Hepatic stellate cell (primary cell): ENCODE results near the gene ST6GALNAC3.

ENCODE experiments used
- DNase-seq: peaks from one replicate; pipeline ENCODE4 v3.0.0; 2011; ENCODE audit warnings: low spot score

The ST6GALNAC3 gene

GRCh38 chr1:76583235-76583868, 508.8 kb downstream of the ST6GALNAC3 start:
- no peak for DNase-seq

- no peak for DNase-seq
These were observed 509.4 kb downstream of the ST6GALNAC3 start for GRCh38 chr1:76583875-76584477.

GRCh38 chr1:76585980-76586674, 511.6 kb downstream of the ST6GALNAC3 start:
- no peak for DNase-seq

- no peak for DNase-seq
These were observed 512.7 kb downstream of the ST6GALNAC3 start for GRCh38 chr1:76587212-76587611.

GRCh38 chr1:76591461-76591860, 516.9 kb downstream of the ST6GALNAC3 start:
- DNase-seq: no peak

GRCh38 chr1:76591963-76592362, 517.4 kb downstream of the ST6GALNAC3 start:
- no peak for DNase-seq

- DNase-seq: no peak
These were observed 518.6 kb downstream of the ST6GALNAC3 start for GRCh38 chr1:76593141-76593540.

- DNase-seq: no peak
These were observed 519.1 kb downstream of the ST6GALNAC3 start for GRCh38 chr1:76593618-76594017.

- no peak for DNase-seq
These were observed 520.5 kb downstream of the ST6GALNAC3 start for GRCh38 chr1:76595024-76595423.

- no peak for DNase-seq
These were observed 526.9 kb downstream of the ST6GALNAC3 start for GRCh38 chr1:76601465-76601864.

- DNase-seq: no peak
These were observed 533.2 kb downstream of the ST6GALNAC3 start for GRCh38 chr1:76607717-76608116.

GRCh38 chr1:76611770-76612445, 537.4 kb downstream of the ST6GALNAC3 start:
- no peak for DNase-seq

- no peak for DNase-seq
These were observed 539.3 kb downstream of the ST6GALNAC3 start for GRCh38 chr1:76613886-76614285.

GRCh38 chr1:76615253-76616035, 540.9 kb downstream of the ST6GALNAC3 start:
- no peak for DNase-seq

- DNase-seq: no peak
These were observed 545.8 kb downstream of the ST6GALNAC3 start for GRCh38 chr1:76620371-76620770.

GRCh38 chr1:76622774-76623528, 548.4 kb downstream of the ST6GALNAC3 start:
- DNase-seq: no peak

GRCh38 chr1:76625886-76626678, 551.5 kb downstream of the ST6GALNAC3 start:
- no peak for DNase-seq

- no peak for DNase-seq
These were observed 553.0 kb downstream of the ST6GALNAC3 start for GRCh38 chr1:76627498-76627897.

- no peak for DNase-seq
These were observed 553.4 kb downstream of the ST6GALNAC3 start for GRCh38 chr1:76627901-76628300.

- DNase-seq: no peak
These were observed 557.6 kb downstream of the ST6GALNAC3 start for GRCh38 chr1:76632136-76632535.
